HG02943 (cell line): ENCODE measurements around the gene MINDY4B.
"Not testable (repeated sequence)": the region's sequence is repeated elsewhere in the genome, so short reads cannot be mapped to it uniquely, and the experiment has no call there.

Source experiments
- ATAC-seq: cut with Tn5 transposase; IDR thresholded peaks from one replicate; pipeline ENCODE4 v1.9.1; 2021; ENCODE audit warnings: mild to moderate bottlenecking, low read depth, moderate library complexity; ENCODE audit not compliant: unreplicated experiment

The MINDY4B gene

DNA sequence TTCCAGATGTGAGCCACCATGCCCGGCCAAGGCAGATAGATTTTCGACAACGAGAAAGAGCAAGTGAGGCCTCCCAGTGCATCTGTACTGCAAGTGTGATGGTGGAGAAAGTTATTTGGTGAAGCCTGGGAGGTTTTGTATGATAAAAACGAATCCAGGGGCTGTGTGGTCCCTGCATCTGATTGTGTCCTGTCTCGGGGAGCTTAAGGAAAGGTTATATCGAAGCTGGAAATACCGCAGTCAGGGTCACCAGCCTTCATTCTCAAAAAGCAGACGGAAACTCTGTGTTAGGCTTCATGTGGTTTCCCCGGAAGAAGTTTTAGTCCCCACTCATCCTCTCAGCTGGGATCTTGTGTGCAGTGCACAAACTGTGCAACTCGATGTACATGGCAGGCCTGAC, 3.4 kb downstream of the MINDY4B start:
- ATAC-seq, result no peak

DNA sequence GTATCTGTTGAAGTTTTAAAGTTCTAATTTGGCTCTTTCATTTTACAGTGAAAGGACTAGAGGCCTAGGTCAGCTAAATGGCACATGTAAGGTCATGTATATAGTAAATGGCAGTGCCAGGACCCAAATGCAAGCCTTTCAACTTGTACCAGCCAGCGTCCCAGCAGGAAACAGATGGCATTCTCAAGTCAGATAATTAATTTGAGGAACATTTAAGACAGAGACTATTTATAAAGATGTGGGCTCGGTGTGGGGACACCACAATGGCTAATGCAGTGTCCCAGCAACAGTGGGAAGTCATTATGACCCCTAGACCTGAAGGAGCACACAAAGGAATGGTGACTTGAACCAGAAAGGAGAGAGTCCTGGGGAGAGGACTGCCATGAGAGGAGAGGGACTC, 6.1 kb downstream of the MINDY4B start:
- no peak for ATAC-seq

DNA sequence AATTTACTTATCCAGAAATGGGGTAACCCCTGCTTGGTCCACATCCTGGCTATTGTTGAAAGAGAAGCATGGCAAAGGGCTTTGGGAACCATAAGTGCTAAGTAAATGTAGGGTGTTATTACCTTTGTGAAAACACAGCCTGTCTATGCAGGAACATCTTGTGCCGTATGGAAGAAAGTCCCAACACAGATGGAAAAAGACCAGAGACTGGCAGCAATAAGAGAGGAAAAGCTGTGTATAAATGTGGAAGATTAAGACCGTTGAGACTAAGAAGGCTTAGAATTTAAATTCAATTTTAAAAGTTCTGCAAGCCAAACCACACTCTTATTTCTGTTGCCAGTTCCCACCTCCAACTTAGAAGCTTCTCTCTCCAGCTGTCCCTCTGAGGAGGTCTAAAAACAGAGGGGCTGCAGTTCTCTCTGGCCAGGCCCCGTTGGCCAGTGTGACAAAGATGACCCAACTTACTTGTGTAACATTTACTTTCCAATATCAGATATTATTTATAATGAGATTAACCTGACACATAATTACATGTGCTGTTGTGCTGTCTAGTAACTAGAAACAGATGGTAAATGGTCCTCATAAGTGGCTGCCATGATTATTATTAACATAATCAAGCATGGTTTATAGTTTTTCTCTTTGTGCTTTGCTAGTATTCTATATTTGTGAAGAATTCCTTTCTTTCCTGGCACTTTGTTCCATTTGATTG, 7.0 kb downstream of the MINDY4B start:
- no peak for ATAC-seq

DNA sequence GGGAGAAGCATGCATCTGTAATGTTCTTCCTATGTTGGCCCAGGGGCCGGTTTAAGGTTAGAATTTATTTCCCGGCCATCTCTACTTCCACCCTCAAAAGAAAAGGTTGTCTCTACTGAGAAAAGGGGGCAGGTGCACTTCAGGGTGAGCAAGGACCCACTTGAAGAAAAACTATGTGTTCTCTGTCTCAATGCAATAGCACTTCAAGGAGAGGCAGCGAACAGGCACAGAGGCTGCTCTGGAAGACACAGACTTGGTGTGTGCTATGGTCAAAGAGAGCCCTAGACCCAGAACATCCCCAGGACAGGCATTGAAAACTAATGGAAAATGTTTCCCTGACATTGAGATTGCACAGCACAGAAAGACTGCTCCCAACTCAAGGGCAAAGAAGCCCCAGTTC, 7.6 kb downstream of the MINDY4B start:
- ATAC-seq, result no peak

DNA sequence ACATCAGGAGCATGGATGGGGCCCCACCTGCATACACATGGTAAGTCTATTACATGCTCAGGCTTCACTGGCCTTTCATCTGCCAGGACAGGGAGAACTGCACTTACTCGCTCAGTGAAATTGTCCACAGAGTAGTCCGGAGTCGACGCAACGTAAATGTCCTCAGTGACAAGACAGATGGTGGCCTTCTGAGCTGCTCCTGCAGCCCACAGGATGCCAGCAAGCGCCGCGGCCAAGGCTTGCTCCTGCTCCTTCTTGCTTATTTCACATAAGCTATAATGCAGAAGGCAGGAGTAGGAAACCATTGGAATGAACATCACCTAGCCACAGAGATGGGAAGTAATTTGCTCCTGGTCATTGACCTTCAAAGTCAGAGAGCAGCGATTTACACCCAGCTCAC, 14.4 kb downstream of the MINDY4B start:
- no peak for ATAC-seq

DNA sequence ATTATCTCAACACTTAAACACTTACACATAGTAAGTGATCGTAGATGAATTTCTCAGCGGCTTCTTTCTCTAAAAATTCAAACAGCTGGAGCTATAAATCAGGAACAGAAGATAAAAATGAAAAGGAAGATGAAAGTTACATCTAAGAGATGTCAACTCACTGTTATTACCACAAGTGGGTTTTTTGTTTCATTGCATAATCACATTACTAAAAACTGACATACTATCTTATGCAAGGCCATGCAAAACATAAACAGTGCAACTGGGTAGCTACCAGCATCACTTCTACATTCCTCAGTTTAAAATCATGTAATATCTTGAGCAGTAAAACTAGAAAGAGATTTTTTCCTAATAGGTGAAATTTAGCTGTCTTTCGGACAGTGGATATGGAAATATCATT, 14.9 kb downstream of the MINDY4B start:
- ATAC-seq, result no peak

DNA sequence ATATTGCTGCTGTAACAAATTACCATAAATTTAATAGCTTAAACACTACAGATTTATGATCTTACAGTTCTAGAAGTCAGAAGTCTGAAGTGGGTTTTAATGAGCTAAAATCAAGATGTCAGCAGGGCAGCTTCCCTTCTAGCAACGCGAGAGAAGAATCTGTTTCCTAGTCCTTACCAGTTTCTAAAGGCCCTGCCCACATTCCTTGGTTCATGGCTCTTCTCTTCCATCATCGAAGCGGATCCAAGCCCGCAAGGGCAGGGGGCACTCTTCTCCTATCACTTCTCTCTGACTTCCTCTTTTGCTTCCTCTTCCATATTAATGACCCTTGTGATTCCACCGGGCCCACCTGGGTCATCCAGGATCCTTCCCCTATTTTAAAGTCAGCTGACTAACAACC, 16.1 kb downstream of the MINDY4B start:
- ATAC-seq, result no peak

DNA sequence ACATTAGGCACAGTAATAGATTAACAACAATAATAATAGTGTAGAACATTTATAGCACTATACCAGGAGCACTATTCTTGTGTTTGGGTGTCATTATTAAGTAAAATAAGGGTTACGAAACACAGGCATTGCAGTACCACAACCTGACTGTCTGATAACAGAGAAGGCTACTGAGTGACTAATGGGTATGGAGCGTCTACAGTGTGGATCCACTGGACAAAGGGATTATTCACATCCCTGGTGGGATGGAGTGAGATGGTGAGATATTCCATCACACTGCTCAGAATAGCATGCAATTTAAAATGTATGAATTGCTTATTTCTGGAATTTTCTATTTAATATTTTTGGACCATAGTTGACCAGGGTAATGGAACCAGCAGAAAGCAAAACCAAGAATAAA, 18.2 kb downstream of the MINDY4B start:
- ATAC-seq, result no peak

DNA sequence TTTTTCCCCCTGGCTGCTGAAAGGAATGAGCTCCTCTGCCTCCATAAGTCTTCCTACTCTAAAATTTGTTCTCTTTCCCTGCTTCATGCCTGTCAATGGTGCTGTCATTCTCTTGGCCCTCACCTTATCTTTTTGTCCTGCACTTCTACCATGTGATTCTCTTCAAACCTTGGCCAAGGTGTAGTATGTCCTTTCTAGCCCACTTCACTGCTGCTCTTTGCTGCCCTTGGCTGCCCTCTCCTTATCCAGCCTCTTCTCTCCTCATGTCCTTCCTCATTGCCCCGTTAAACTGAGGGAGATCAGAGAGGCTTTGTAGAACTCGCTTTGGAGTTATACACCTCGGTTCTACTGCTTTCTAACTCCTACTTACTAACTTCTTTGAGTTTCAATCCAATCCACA, 19.7 kb downstream of the MINDY4B start:
- no peak for ATAC-seq

DNA sequence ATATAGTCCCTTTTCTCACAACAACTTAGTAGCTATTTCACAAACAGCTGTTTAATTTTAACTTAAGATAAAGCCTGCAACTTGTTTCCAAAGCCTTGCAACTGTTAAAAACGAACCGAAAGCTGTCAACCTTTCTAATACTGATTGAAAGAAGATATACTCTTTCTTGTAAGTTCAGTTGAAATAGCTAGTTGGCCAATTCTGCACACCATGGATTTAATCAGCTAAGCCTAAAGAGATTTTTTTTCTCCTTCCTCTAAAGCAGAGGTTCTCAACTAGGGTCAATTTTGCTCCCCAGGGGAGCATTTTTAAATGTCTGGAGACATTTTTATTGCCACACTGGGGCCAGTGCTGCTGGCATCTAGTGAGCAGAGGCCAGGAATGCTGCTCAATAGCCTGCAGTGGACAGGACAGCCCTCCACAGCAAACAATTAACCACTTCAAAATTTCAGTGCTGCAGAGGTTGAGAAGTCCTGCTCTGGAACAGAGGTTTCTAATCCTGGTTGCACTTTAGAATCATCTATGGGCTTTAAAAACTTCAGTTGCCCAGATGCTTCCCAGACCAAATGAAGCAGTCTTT, 26.2 kb downstream of the MINDY4B start:
- ATAC-seq, result no peak

DNA sequence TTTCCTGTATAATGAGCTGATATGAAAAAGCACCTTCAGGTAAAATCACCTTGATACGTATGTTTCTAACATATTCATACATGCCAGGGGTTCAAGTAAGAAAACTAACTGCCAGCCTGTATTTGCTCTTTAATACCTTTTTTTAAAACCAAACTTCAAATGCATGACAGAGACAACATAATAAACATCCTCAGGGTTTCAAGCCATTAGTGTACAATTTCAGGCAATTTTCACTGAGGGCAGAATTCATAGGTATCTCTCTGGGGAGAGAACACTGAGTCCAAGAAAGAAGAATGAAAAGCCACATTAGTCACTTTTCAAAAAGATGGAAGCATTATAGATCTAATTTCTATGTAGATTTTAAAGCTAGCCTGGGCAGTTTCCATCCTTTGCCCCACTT, 26.9 kb downstream of the MINDY4B start:
- ATAC-seq, result no peak

DNA sequence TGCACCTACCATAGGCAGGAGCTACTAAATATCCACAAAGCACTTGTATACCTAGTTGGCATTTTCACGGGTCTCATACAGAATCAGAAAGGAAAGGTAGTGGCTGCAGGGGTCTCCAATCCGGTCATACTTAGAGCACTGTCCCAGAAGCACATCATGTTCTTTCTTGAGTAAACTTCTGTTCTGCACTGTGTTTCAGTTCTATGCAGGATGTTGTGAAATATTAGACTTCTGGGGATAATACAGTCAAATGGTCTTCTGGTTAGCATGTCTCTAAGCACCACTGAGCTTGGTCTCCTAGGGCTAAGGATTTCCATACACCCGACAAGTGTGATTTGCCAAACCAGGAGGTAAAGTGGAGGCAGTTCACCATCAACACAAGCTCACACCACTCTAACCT, 27.9 kb downstream of the MINDY4B start:
- ATAC-seq, result no peak

DNA sequence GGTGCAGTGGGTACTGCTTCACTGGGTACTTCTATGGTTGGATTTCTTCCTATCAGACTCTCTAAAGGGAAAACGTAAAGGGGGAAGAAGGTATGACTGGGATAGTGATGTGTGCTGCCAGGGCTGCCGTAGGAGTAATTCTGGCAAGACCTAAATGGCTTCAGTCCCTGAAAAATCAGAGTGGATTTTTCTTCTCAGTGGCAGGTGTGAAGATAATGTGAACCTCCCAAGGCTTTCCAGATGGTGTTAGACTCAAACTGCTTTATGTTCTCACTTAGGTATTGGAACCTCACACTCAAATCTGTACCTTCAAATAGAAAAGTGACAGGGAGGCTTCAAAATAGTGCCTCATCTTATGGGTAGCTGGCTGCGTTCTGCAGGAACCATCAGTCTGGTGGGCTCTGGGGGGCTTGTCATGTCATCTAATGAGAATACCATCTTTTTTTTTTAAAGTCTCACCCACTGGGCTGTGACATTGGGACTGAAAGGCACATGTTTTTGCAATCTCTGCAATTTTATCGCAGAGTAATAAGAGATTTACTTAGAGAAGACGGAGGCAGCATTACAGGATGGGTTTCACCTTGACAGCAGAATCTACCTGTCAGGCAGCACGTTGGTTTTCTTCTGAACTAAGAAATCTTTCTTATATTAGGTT, 28.5 kb downstream of the MINDY4B start:
- ATAC-seq, result no peak

DNA sequence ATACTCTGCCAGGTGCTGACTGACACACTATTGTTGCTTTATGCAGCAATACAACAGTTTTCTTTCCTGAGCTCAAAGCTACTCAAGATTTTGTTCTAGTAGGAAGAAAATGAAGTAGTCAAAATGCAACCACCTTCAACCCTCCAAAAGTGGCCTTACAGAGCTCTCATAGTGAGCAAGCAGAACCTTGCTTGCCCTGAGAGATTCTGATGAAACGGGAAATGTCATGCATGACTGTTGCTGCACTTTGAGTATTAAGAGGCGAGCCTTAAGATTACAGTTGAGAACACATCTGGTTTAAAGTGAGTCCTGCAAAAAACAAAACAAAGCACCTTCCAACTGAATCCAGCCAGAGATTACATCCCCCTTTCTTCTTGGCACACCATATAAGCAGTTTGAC, 29.7 kb downstream of the MINDY4B start:
- ATAC-seq, result no peak

DNA sequence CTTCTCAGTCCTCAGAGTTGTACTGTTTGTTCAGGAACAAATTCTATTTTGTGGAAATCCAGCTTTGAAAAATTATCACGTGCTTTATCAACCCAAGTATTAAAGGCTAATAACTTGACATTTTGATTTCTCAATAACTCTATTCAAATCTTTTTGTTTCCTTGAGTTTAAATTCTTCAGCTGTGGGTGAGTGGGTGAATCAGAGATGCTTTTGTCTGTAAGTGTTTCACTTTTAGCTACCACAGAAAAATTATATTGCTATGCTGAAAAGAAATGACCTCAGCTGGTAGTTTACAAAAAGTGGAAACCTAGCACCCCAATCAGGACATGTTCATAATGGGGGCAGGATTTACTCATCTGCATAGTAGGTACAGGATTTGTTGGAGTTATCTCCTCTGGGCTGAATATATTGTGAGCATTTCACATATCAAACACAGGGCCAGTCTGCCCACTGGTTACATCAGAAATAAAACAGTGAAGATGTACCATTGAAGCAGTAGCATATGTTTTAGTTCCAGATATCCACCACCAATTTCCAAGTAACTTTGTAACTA, 30.5 kb downstream of the MINDY4B start:
- no peak for ATAC-seq

DNA sequence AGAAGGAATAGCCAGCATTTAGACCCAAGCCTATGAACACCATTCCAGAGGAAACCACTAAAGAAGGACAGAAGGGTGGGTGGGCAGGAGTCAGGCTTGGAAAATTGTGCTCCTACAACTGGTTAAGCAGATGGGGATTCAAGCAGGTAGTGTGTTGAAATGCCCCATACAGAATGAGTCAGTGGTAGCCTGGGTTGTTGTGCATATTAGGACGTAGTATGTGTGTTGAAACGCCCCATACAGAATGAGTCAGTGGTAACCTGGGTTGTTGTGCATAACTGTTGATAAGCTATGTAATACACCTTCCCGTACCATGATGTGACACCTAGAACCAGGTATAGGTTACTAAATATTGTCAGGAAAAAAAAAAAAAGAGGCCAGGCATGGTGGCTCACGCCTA, 34.0 kb downstream of the MINDY4B start:
- ATAC-seq, result no peak

DNA sequence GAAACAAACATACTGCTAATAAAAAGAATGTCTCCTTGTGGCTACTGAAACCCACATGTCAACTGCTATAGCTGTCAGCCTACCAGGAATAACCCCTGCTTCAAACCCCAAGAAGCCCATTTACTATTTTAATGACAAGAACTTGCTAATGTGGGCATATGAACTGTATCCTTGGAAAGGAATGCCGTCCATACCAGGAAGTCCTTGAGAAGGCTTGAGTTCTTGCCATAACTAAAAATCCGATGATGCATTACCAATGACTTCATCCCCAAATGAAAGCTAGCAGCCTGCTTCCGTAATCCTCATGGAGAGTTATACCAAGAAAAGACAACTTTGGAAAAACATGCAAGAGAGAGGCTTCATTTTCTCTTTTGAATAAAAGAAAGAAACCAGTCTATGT, 34.8 kb downstream of the MINDY4B start:
- ATAC-seq, result no peak

DNA sequence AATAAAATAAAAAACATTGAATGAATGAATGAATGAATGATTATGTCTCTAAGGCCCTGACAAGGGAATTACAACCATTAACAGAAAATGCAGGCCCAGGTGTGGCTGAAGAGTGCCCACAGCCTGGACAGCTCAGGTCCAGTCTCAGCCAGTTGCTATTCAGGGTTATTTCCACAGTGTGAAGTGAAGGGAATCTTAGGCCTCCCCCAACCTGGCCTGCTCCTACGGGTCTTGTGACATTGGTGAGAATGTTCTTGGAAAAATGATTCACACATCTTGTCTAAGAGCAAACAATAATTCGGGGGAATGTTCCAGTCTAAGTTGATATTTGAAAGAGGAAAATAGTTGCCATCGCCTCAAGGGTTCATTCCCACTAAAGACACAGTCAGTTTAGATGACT, 37.0 kb downstream of the MINDY4B start:
- ATAC-seq, result no peak

DNA sequence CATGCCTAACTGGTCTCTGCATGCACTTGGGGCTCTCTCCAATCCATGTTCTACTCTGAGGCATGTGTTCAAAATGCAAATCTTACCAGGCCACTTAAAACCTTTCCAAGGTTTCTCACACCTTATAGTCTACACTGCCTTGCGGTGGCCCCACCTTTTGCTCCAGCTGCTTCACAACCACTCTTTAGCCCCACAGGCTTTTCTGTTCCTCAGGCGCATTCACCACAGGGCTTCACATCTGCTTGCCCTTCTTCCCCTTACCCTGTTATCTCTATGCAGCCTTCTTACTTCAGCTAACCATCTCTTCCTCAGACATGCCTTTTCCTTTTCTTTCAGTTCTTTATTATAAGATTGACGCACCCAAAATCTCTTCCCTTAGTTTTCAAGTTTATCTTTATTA, 37.8 kb downstream of the MINDY4B start:
- no peak for ATAC-seq

DNA sequence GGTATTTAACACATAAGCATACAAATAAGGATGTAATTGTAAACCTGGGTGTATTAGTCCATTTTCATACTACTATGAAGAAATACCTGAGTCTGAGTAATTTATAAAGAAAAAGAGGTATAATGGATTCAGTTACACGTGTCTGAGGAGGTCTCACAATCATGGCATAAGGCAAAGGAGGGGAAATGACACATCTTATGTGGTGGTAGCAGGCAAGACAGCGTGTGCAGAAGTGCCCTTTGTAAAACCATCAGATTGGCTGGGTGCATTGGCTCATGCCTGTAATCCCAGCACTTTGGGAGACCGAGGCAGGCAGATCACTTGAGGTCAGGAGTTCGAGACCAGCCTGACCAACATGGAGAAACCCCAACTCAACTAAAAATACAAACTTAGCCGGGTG, 41.3 kb downstream of the MINDY4B start:
- ATAC-seq, result not testable (repeated sequence)

DNA sequence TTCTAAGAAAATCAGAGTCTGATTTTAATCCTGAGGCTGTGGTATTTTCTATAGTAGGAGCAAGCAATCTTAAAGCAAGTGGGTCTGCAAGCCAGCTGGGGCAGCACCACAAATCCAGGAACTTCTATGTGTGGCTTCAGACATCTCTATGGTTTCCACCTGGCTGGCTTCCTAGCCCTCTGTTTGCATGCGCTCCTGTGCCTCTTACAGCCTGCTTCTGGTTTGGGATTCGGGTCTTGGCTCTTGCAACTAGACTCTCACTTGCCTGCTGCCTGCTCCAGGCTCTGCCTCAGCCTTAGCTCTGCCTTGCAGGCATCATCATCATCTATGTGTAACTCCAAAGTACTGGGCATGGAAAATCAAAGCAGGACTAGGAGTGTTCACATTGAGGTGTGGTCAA, 43.4 kb downstream of the MINDY4B start:
- ATAC-seq, result no peak

DNA sequence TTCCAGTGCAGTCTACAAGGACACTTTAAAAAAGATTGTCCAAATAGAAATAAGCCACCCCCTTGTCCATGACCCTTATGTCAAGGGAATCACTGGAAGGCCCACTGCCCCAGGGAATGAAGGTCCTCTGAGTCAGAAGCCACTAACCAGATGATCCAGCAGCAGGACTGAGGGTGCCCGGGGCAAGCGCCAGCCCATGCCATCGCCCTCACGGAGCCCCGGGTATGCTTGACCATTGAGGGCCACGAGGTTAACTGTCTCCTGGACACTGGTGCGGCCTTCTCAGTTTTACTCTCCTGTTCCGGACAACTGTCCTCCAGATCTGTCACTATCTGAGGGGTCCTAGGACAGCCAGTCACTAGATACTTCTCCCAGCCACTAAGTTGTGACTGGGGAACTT, 47.3 kb downstream of the MINDY4B start:
- not testable (repeated sequence) for ATAC-seq
